A549 (cell line): ENCODE data around the gene PLCB4.

Experiments
- BHLHE40 ChIP-seq: IDR thresholded peaks from 2 replicates; pipeline ENCODE4 v1.6.1; 2012; ENCODE audit warnings: low read depth, low read length, inconsistent platforms
- CTCF ChIP-seq: fragments of >200 bp; sonication (Bioruptor Twin); formaldehyde crosslinking; IDR thresholded peaks from 3 replicates; pipeline ENCODE4 v1.5.1; 2016
- ELK1 ChIP-seq: fragments of 150-350 bp; IDR thresholded peaks from 2 replicates; pipeline ENCODE4 v1.6.1; 2014; ENCODE audit warnings: low read depth, mild to moderate bottlenecking, low read length
- KDM1A ChIP-seq: fragments of 200-600 bp; sonication (generic); IDR thresholded peaks from 2 replicates; pipeline ENCODE4 v1.6.1; 2016; ENCODE audit warnings: low read depth, mild to moderate bottlenecking
- POLR2A ChIP-seq: IDR thresholded peaks from 2 replicates; pipeline ENCODE4 v1.6.1; 2012; ENCODE audit warnings: mild to moderate bottlenecking, low read length
- RCOR1 ChIP-seq: fragments of 150-350 bp; IDR thresholded peaks from 2 replicates; pipeline ENCODE4 v1.6.1; 2014; ENCODE audit warnings: antibody characterized with exemption, low read length, low read depth
- RFX5 ChIP-seq: fragments of 450-650 bp; IDR thresholded peaks from 2 replicates; pipeline ENCODE4 v1.7.1; 2014; ENCODE audit warnings: antibody characterized with exemption, mild to moderate bottlenecking, moderate library complexity

- TF ChIP-seq ELK1 (no peak), RCOR1 (no peak), CTCF (no peak), RFX5 (no peak), KDM1A (no peak), BHLHE40 (no peak), POLR2A (no peak)
Observed at GRCh38 chr20:9093218-9093957, 24.5 kb downstream of the PLCB4 start.
